Ishikawa (cell line): ENCODE results near the gene SEC24C.

Source experiments
- CEBPB ChIP-seq: IDR thresholded peaks from 2 replicates; pipeline ENCODE4 v1.6.1; 2012
- CREB1 ChIP-seq: IDR thresholded peaks from 2 replicates; pipeline ENCODE4 v1.6.1; 2012; ENCODE audit warnings: low read depth
- EGR1 ChIP-seq: IDR thresholded peaks from 2 replicates; pipeline ENCODE4 v1.6.1; 2012
- EP300 ChIP-seq: IDR thresholded peaks from 2 replicates; pipeline ENCODE4 v1.6.1; 2012; ENCODE audit warnings: borderline replicate concordance
- FOXM1 ChIP-seq: IDR thresholded peaks from 2 replicates; pipeline ENCODE4 v1.6.1; 2012; ENCODE audit warnings: low read depth, borderline replicate concordance
- NFIC ChIP-seq: IDR thresholded peaks from 2 replicates; pipeline ENCODE4 v1.6.1; 2012
- RAD21 ChIP-seq: IDR thresholded peaks from 2 replicates; pipeline ENCODE4 v1.6.1; 2012; ENCODE audit warnings: low read depth
- REST ChIP-seq: IDR thresholded peaks from 2 replicates; pipeline ENCODE4 v1.6.1; 2012; ENCODE audit warnings: low read depth, mild to moderate bottlenecking
- TAF1 ChIP-seq: IDR thresholded peaks from 2 replicates; pipeline ENCODE4 v1.6.1; 2012; ENCODE audit warnings: low read depth, mild to moderate bottlenecking
- TCF12 ChIP-seq: IDR thresholded peaks from 2 replicates; pipeline ENCODE4 v1.6.1; 2012; ENCODE audit warnings: low read depth
- TEAD4 ChIP-seq: IDR thresholded peaks from 2 replicates; pipeline ENCODE4 v1.6.1; 2012
- YY1 ChIP-seq: IDR thresholded peaks from 2 replicates; pipeline ENCODE4 v1.6.1; 2012; ENCODE audit warnings: low read depth
- ZBTB7A ChIP-seq: IDR thresholded peaks from 2 replicates; pipeline ENCODE4 v1.6.1; 2012; ENCODE audit warnings: low read depth
- TF ChIP-seq, protein P1 (sequence below): IDR thresholded peaks from 2 replicates; pipeline ENCODE4 v1.6.1; 2012
- TF ChIP-seq, protein P2 (sequence below): IDR thresholded peaks from 2 replicates; pipeline ENCODE4 v1.6.1; 2012

Gene SEC24C

DNA sequence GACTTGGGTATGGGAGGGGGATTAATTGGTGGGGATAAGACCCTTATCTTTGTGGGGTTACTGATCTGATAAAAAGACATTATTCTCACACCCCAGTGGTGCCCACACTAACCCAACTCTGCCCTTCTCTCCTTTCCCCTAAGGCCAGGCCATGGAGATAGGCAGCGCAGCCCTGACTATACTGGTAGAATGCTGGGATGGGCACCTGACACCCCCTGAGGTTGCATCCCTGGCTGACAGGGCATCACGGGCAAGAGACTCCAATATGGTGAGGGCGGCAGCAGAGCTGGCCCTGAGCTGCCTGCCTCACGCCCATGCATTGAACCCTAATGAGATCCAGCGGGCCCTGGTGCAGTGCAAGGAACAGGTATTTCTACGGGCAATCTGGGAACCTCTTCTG, 53.9 kb downstream of the SEC24C start:
- no peak for TF ChIP-seq RAD21
- no peak for TF ChIP-seq TCF12
- TF ChIP-seq EP300, result no peak
- no peak for TF ChIP-seq CEBPB
- no peak for TF ChIP-seq EGR1
- TF ChIP-seq, protein P1, sequence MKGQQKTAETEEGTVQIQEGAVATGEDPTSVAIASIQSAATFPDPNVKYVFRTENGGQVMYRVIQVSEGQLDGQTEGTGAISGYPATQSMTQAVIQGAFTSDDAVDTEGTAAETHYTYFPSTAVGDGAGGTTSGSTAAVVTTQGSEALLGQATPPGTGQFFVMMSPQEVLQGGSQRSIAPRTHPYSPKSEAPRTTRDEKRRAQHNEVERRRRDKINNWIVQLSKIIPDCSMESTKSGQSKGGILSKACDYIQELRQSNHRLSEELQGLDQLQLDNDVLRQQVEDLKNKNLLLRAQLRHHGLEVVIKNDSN, result no peak

DNA sequence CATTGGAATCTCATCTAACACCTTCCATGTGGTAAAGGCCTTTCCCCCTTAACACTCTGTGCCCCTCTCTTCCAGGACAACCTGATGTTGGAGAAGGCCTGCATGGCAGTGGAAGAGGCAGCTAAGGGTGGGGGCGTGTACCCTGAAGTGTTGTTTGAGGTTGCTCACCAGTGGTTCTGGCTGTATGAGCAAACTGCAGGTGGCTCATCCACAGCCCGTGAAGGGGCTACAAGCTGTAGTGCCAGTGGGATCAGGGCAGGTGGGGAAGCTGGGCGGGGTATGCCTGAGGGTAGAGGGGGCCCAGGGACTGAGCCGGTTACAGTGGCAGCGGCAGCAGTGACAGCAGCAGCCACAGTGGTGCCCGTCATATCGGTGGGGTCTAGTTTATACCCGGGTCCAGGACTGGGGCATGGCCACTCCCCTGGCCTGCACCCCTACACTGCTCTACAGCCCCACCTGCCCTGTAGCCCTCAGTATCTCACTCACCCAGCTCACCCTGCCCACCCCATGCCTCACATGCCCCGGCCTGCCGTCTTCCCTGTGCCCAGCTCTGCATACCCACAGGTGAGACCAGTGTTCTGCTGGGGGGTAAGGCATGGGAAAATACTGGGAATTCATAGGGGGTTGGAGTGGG, 54.9 kb downstream of the SEC24C start:
- no peak for TF ChIP-seq CREB1
- TF ChIP-seq RAD21, result no peak
- TF ChIP-seq ZBTB7A, result no peak
- TF ChIP-seq, protein P1, result no peak
- no peak for TF ChIP-seq EP300
- TF ChIP-seq, protein P2, sequence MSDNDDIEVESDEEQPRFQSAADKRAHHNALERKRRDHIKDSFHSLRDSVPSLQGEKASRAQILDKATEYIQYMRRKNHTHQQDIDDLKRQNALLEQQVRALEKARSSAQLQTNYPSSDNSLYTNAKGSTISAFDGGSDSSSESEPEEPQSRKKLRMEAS, result no peak
- no peak for TF ChIP-seq NFIC
- TF ChIP-seq YY1, result no peak
- no peak for TF ChIP-seq EGR1
- no peak for TF ChIP-seq REST
- no peak for TF ChIP-seq TEAD4
- no peak for TF ChIP-seq FOXM1
- TF ChIP-seq TCF12, result no peak
- TF ChIP-seq TAF1, result no peak

- TF ChIP-seq RAD21 (no peak), TAF1 (no peak), CREB1 (no peak), NFIC (no peak)
- TF ChIP-seq, protein P1, result no peak
- TF ChIP-seq, protein P2, result no peak
Observed at GRCh38 chr10:73799899-73800559, 55.9 kb downstream of the SEC24C start.

DNA sequence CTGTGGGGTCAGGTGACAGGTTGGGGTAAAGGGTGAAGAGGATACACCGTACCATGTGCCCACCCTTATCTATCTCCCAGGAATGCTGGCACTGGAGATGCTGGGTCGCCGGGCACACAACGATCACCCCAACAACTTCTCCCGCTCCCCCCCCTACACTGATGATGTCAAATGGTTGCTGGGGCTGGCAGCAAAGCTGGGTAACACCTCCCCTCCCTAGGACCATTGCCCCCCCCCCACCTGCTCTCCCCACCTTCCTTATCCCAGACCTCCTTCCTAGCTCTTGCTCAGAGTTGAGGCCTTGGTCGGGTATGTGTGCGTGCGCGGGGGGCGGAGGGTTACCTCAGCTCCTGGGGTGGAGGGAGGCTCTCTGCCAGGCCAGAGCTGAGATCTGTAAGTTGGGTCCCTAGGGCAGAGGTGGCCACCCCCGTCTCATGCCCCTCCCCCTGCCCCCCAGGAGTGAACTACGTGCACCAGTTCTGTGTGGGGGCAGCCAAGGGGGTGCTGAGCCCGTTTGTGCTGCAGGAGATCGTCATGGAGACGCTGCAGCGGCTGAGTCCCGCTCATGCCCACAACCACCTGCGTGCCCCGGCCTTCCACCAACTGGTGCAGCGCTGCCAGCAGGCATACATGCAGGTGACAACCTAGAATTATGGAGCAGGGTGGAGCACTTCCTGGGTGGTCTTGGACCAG, 56.5 kb downstream of the SEC24C start:
- TF ChIP-seq TCF12 (no peak), TEAD4 (no peak), REST (no peak), NFIC (no peak), FOXM1 (no peak), RAD21 (no peak), YY1 (no peak), CREB1 (no peak), EGR1 (no peak), TAF1 (no peak)
- TF ChIP-seq, protein P1, result no peak
- TF ChIP-seq, protein P2, result no peak

GRCh38 chr10:73801253-73801590, 57.0 kb downstream of the SEC24C start:
- TF ChIP-seq TCF12 (no peak), EP300 (no peak), TEAD4 (no peak), FOXM1 (no peak), RAD21 (no peak), YY1 (no peak), CEBPB (no peak), REST (no peak), EGR1 (no peak), NFIC (no peak), ZBTB7A (no peak)
- TF ChIP-seq, protein P2, result no peak
- TF ChIP-seq, protein P1, result no peak
